CD4-positive, alpha-beta T cell treated with Interleukin-4 for 1 hour (primary cell): Measurements from ENCODE around the gene RARS2.
"Not testable (repeated sequence)": the region's sequence is repeated elsewhere in the genome, so short reads cannot be mapped to it uniquely, and the experiment has no call there.

Experiments
- DNase-seq, 2 donors: peaks; one replicate each; pipeline ENCODE4 v3.0.0-alpha.2; 2020 to 2022

RARS2 gene

GRCh38 chr6:87589693-87590416 is at the start of gene RARS2, which contains the start of gene ORC3:
Gene RARS2, minus strand, starts transcription at chr6:87589987. Its CDS starts 30 bp downstream, at chr6:87589957.
Gene ORC3, plus strand, starts transcription at chr6:87590135. Its CDS starts 34 bp downstream, at chr6:87590169.
- peak; percentile 94 for DNase-seq

DNA sequence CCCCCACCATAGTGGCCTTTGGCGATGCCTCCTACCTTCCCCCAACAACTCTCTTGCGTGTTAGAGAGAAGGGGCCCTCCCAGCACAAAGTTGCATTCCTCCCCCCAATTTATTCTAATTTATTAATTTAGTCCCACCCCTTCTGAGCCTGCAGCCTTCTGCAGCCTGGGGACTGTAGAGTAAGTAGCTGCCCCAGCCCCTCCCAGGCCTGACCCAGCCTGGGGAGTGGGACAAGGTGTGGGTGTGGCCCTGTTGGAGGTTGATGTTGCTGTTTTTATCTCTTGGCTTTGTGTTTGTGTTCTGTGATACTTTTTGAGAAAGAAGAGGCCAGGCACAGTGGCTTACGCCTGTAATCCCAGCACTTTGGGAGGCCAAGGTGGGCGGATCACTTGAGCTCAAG is 49.6 kb upstream of the RARS2 start:
- DNase-seq, result no peak

GRCh38 chr6:87637106-87637505 is 47.3 kb upstream of the RARS2 start:
- DNase-seq, result no peak

- no peak for DNase-seq
Observed at GRCh38 chr6:87636315-87636714, 46.5 kb upstream of the RARS2 start.

GRCh38 chr6:87633851-87634250 is 44.1 kb upstream of the RARS2 start:
- no peak for DNase-seq

- no peak for DNase-seq
Observed at GRCh38 chr6:87630746-87631145, 41.0 kb upstream of the RARS2 start.

DNA sequence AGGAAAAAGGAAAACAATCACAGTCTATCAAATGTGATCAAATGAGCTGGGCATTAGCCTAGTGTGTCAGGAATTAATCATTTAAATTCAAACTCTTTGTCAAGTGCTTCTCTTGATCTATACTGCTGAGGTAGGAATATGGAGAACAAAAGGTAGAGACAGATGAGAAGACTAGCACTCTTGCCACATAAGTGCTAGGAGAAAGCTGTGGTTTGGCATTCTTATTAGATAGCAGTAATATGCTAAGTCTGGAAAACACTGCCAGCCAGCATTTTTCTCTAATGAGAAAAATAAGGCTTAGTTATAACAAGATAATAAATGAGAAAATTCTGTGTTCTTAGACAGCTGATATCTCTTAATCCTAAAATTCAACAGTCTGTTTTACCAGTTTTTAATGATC is 39.1 kb upstream of the RARS2 start:
- no peak for DNase-seq

DNA sequence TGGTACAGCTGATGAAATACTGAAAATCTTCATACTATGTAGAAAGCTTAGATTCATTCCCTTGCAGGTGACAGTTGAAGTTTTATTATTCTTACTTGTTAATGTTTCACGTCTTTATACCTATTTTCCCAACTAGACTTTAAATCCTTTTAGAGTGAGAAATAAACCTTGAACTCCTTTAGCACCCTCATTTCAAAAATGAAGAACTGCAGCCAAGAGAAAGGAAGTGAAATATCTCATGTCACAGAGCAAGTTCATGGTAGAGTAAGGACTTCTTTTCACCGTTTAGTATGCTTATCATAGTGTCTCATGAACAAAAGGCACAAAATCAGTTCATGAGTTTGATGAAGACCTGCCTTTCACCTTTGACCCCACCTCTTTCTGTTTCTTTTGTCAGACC is 38.6 kb upstream of the RARS2 start:
- DNase-seq, result no peak

DNA sequence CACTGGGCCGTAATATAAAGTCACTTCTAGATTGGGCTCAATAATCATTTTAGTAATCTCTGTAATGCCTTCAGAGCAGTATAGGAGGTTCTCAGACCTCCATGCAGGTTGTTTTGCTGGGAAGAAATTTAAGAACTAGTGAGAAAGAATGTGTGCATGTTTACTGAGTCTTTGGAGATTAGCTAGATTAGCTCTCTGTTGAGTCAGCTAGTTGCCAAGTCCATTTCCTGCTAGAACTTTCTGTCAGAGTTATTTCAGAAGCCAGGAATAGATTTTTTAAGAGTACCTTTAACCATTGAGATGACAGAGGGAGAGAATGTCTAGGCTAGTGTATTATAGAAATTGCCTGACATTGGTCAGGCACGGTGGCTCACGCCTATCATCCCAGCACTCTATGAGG is 33.5 kb upstream of the RARS2 start:
- no peak for DNase-seq

DNA sequence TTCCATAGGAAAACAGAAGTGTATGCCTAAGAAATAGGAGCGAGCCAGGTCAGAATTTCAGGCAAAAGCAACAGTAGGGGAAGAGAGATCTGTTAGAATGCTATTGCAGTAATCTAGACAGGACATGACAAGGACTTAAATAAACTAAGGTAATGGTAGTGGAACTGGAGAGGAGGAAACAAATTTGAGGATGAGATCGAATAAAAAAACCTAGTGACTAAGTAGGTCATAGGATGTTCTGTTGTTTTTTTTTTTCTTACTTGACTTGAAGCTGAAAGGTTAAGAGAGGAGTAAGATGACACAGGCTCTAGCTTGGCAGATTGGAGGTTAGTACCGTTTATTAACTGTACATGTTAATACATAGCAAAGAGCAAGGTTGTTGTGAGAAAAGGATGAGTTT is 28.7 kb upstream of the RARS2 start:
- DNase-seq, result no peak

DNA sequence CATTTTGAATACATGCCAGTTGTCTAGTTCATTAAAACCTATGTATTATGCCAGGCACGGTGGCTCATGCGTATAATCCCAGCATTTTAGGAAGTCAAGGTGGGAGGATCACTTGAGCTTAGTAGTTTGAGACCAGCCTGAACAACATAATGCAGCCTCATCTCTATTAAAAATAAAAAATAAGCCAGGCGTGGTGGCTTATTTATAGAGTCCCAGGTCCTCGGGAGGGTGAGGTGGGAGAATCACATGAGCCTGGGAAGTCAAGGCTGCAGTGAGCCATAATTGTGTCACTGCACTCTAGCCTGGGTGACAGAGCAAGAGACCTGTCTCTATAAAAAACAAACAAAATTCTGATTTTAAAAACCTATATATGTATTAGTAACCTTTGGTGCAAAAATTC is 27.6 kb upstream of the RARS2 start:
- no peak for DNase-seq

- DNase-seq, result not testable (repeated sequence)
Observed at GRCh38 chr6:87613018-87613417, 23.2 kb upstream of the RARS2 start.

GRCh38 chr6:87608802-87609201 is 19.0 kb upstream of the RARS2 start:
- no peak for DNase-seq

DNA sequence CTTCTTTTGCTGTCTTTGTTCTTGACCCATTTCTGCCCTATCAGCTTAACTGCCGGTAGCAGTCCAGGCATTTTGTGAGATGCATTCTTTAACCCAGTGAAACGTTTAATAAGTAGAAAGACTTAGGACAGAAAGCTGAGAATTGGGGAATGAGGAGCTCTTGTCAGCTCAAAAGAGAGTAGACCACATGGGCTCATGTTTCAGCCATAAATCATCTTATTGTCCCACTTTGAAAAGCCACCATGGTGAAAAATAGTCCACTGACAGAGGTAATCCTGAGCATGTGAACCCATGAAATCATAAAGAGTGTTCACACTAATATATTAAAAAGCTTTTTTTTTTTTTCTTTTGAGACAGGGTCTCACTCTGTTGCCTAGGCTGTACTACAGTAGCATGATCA is 16.4 kb upstream of the RARS2 start:
- no peak for DNase-seq

- DNase-seq, result no peak
Observed at GRCh38 chr6:87600576-87600975, 10.8 kb upstream of the RARS2 start.

- DNase-seq, result no peak
Observed at GRCh38 chr6:87590990-87591389, 1.2 kb upstream of the RARS2 start.

- no peak for DNase-seq
Observed at GRCh38 chr6:87590417-87590880, 662 bp upstream of the RARS2 start.

DNA sequence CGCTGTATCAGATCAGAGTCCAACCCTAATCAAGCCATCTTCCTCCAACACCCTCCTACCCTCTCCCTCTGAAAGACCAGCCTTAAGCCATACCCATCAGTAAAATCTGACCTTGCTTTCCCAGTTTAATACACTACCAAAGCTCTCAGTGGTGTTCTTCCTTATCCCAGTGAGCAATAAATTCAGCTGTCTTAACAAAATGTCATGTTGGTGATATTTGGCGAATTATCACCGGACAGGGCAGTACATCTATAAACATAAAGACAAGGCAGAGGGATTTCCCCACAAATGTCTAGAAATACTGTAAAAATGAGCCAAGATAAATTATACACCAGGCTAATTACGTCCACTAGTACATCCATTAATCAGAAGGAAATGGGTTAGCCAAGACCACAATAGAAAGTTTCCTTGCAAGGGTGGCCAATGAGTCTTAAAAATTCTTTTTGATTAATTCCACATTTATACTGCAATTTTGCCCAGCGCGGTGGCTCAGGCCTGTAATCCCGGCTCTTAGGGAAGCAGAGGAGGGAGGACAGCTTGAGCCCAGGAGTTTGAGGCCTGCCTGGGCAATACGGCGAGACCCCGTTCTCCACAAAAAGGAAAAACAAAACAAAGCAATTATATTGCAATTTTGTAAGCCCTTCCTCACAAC is 905 bp downstream of the RARS2 start:
- no peak for DNase-seq

GRCh38 chr6:87586371-87587077 is 3.3 kb downstream of the RARS2 start:
- no peak for DNase-seq

DNA sequence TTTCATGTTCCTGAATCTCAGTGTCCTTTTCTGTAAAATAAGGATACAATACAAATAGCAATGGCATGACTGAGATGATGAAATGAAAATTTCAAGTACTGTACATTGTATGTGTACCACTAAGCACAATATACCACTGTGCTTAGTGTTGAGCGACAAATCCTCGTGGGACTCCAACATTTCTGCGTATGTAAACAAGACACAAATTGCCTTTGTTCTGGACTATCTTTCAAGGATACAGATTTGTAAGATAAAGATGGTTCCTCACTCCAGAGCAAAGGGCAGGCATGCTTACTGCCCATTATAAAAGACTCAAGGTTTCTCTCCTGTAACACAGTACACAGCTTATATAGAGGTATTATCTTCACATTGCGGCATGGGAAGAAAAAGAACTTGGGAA is 6.0 kb downstream of the RARS2 start:
- no peak for DNase-seq

DNA sequence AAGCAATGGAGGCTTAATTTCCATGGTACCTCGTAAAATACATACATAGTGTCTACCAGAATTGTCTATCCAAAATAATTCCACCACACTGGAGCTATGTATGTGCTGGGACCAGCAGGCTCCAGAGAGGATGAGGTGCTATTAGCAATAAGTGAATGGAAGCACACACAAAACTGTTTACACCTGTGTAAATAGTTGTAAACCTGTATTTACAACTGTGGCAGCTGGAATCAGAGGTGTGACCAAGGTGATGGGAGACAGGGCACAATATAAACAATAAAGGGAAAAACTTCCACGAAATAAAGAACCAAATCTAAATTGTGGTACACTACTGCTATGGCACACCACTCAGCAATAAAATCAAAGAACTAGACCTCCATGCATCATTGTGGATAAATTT is 14.4 kb downstream of the RARS2 start:
- no peak for DNase-seq

DNA sequence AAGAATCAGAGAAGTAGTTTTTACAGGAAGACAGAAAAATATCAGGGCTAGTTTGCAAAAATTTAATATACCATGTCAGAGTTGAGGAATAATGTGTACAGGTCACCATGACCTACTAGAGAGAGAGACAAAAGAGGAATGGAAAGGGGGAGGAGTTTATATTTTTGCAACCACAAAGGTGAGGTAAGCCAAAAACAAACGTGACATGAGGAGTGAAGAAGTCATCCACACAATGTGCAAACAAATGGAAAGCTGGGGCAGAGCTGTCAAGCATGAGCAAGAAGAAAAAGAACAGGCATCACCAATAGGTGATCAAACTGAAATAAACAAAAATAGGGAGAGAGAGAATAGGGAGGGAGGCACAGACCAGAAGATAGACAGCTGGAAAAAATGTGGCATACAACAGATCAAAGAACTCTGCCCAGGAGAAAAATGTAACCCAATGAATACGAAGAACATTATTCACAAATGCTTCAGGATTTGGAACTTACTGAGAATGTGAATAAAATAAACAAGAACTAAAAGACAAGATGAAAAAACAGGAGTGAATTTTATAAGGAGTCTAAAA is 15.5 kb downstream of the RARS2 start:
- no peak for DNase-seq

- no peak for DNase-seq
Observed at GRCh38 chr6:87573307-87574024, 16.3 kb downstream of the RARS2 start.
